ENCODE data around the gene AFG1L.
A peak's percentile ranks its signal among the peaks of the same experiment; 100 is the strongest.
"Not testable (repeated sequence)": the region's sequence is repeated elsewhere in the genome, so short reads cannot be mapped to it uniquely, and the experiment has no call there.

The AFG1L gene

GRCh38 chr6:108254433-108255410, 40.1 kb upstream of the AFG1L start:
- TF ChIP-seq CTCF (IDR thresholded peaks at IDR 0.05; ENCODE audit: control insufficient read depth, extremely low read depth, insufficient read depth): no peak
- no peak for DNase-seq (ENCODE audit: low read depth)
- no peak overlapping the region for H3K4me3 ChIP-seq (ENCODE audit: low read depth, low read length)

DNA sequence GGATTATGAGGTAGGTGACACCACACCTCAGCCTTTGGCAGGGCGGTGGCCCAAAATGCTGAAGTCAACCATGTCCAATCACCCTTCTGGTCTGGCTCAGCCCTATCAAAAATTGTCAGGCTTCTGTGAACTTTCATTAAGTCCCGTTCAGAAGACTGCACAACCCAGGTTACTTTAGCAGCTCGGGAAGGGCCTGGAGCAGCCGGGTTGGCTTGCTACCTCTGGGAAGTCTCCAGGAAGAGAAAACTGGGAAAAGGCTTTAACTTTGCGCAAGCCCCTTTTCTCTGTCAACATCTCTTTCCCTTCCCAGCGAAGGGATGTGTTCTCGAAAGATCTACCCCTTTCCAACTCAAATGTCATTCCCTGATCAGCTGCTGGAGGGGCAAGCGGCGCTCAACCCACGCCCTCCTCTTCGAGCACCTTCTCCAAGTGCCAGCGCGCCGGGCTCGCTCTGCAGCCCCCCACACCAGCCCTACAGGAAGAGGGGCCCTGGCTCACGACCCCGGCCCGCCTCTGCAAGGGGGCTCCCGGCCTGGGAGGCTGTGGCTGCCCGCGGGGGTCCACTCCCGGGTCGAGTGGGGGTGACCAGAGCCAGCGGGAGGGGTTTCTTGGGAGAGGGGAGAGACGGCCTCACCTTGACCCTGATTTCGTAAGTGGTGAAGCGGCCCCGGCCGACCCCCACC, 34.6 kb upstream of the AFG1L start:
- peak overlapping the region; percentile 90 for H3K4me3 ChIP-seq (ENCODE audit: low read depth, low read length)
- no peak for TF ChIP-seq CTCF (IDR thresholded peaks at IDR 0.05; ENCODE audit: control insufficient read depth, extremely low read depth, insufficient read depth)
- DNase-seq (ENCODE audit: low read depth): peak; percentile 47

GRCh38 chr6:108260809-108261569, 33.9 kb upstream of the AFG1L start, which contains the start of gene SNX3:
Gene SNX3 (minus strand): TSS chr6:108261040. CDS start chr6:108260921, 119 bp downstream.
- H3K4me3 ChIP-seq (ENCODE audit: low read depth, low read length): peak within 1 kb of the TSS; percentile 90
- DNase-seq (ENCODE audit: low read depth): peak; percentile 83
- TF ChIP-seq CTCF (IDR thresholded peaks at IDR 0.05; ENCODE audit: control insufficient read depth, extremely low read depth, insufficient read depth): no peak

- H3K4me3 ChIP-seq (ENCODE audit: low read depth, low read length): no peak overlapping the region
- no peak for DNase-seq (ENCODE audit: low read depth)
- TF ChIP-seq CTCF (IDR thresholded peaks at IDR 0.05; ENCODE audit: control insufficient read depth, extremely low read depth, insufficient read depth): no peak
Observed at GRCh38 chr6:108263371-108263770, 31.5 kb upstream of the AFG1L start.

DNA sequence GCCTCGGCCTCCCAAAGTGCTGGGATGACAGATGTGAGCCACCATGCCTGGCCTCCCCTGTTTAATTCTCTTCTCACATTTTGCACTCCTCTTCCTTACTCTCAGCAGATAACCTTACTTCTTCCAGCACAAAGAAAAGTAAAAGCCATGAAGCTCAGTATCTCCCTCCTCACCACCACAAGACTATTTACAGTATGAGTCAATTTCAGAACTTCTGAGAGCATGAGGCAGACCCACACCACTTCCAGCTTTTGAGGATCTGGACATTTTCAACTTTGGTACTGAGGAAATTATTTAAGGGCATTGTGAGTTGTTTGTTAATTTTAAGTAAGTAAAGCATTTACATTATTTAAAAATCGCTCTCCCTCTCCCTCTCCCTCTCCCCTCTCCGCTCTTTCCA, 26.0 kb upstream of the AFG1L start:
- no peak for DNase-seq (ENCODE audit: low read depth)
- TF ChIP-seq CTCF (IDR thresholded peaks at IDR 0.05; ENCODE audit: control insufficient read depth, extremely low read depth, insufficient read depth): no peak
- no peak overlapping the region for H3K4me3 ChIP-seq (ENCODE audit: low read depth, low read length)

DNA sequence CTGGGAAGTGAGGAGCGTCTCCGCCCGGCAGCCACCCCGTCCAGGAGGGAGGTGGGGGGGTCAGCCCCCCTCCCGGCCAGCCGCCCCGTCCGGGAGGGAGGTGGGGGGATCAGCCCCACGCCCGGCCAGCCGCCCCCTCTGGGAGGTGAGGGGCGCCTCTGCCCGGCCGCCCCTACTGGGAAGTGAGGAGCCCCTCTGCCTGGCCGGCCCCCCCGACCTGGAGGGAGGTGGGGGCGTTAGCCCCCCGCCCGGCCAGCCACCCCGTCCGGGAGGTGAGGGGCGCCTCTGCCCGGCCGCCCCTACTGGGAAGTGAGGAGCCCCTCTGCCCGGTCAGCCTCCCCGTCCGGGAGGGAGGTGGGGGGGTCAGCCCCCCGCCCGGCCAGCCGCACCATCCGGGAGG, 24.9 kb upstream of the AFG1L start:
- not testable (repeated sequence) for DNase-seq (ENCODE audit: low read depth); H3K4me3 ChIP-seq (ENCODE audit: low read depth, low read length)

- H3K4me3 ChIP-seq (ENCODE audit: low read depth, low read length): no peak overlapping the region
- no peak for DNase-seq (ENCODE audit: low read depth)
- no peak for TF ChIP-seq CTCF (IDR thresholded peaks at IDR 0.05; ENCODE audit: control insufficient read depth, extremely low read depth, insufficient read depth)
Observed at GRCh38 chr6:108274546-108274945, 20.3 kb upstream of the AFG1L start.

All from LNCaP clone FGC (cell line).